DND-41 (cell line): ENCODE measurements around the gene PAK2.

Experiments
- CTCF ChIP-seq: IDR thresholded peaks from 2 replicates; pipeline ENCODE4 v1.5.1; 2012; ENCODE audit warnings: borderline replicate concordance, low read length, moderate library complexity, mild to moderate bottlenecking; ENCODE audit not compliant: poor library complexity, severe bottlenecking; ENCODE audit errors: extremely low read depth
- EZH2 ChIP-seq: IDR thresholded peaks from 3 replicates; pipeline ENCODE4 v1.6.1; 2012; ENCODE audit warnings: borderline replicate concordance, low read depth, mild to moderate bottlenecking, moderate library complexity, low read length, inconsistent platforms; ENCODE audit not compliant: severe bottlenecking

GRCh38 chr3:196793246-196793645 lies 53.6 kb downstream of the PAK2 start:
- TF ChIP-seq CTCF (no peak), EZH2 (no peak)
